GM19035 (cell line): Measurements from ENCODE around the gene PDE2A.

Experiments
- ATAC-seq: cut with Tn5 transposase; IDR thresholded peaks from one replicate; pipeline ENCODE4 v1.9.1; 2021; ENCODE audit not compliant: unreplicated experiment

PDE2A gene

DNA sequence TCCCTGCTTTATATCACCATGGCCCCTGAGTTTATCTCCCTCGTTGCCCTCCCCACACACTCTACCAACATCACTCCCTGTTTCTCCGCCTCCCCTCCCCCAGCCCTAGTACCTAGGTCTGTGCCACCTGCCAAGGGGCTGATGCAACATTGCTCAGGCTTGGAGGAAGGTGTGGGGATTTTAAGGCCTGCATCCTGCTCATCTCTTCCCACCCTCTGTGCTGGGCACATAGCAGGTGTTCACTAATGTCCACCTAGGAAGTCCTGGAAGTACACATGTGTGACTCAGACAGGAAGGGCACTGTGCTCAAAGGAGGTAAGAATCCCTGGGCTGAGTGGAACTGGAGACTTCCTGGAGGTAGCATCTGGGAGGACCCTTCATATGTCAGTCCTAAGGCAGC is 37.0 kb downstream of the PDE2A start:
- ATAC-seq: no peak

DNA sequence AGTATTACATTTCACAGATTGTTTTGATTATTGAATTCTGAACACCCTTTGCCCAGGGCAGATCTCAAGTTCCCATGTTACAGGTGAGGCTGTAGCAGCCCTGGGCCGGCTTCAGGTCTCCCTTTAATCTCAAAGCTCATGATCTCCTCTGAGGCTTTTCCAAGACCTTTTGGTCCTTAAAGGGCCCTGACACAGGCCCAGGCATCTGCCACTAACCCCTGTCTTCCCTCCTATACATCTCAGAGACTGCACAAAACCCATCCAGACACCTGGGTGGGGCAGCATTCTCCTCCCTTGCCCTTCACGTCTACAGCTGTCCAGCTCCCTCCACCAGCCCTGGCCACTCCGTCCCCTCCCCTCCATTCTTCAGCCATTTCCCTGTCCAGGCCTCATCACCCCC is 37.8 kb downstream of the PDE2A start:
- no peak for ATAC-seq

DNA sequence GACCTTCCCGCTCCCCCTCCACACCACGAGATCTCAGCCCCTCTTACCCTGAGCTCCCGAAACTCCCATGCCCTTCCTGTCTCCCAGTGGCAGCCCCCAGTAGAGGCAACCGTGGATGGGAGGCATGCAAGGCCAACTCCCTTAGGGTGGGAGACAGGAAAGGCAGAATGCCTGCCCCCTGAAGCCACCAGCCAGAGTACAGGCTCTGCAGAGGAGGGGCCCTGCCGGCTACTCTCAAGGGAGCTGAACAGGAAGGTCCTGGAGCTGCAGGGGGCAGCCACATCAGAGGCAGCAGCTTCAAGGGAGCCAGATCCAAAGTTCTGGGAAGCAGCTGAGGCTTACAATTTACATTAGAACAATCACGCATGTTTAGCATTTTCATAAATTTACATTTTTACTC is 38.3 kb downstream of the PDE2A start:
- no peak for ATAC-seq

DNA sequence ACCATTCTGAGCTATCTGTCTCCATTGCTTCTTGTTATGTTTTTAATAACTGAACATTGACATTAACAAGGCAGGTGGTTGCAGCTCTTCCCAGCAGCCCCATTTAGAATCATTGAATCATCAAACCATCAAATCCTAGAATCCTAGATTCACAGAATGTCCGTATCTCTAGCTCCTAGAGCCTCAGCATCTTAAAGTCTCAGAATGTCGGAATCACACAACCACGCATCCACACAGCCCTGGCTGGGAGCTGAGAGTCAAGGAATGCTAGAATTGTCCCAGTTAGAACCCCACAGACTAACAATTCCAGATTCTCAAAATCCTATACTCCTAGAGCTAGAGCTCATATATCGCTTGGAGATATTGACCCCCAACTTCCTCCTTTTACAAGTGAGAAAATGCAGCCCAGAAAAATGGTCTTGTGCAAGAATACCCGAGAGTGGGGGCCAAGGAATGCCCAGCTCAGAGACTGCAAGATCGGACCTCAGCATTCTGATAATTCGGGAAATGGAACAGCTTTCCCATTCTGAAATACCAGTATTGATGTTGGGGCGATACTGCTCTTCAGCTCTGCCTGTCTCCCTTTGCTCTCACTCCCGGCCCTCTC is 38.8 kb downstream of the PDE2A start:
- no peak for ATAC-seq

DNA sequence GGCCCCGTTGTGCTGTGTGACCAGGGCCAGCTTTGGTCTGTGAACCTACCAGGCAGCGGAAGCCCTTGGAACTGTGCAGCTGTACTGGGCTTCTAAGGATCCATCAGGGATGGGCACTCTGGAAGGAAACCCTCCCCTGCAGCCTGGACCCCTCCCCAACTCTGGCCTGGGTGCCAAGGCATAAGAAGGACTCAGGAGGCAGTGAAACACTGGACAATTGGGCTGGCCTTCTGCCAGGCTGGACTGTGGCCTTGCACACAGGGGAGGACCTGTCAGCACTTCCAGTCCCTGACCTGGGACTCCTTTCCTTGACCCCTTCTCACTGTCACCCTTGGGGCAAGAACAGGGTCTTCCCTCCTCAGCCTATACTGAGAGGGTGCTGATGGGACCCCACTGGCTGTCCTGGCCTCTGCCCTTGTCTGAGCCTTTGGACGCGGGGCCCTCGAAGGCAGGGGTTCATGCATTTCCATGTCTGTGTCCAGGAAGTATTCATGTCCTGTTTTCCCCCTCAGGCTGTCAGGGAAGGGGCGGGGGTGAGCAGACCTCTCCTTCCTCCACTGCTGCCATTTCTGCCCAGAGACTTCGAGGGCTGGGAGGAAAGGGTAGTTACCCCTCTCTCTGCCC is 39.6 kb downstream of the PDE2A start:
- ATAC-seq: no peak

DNA sequence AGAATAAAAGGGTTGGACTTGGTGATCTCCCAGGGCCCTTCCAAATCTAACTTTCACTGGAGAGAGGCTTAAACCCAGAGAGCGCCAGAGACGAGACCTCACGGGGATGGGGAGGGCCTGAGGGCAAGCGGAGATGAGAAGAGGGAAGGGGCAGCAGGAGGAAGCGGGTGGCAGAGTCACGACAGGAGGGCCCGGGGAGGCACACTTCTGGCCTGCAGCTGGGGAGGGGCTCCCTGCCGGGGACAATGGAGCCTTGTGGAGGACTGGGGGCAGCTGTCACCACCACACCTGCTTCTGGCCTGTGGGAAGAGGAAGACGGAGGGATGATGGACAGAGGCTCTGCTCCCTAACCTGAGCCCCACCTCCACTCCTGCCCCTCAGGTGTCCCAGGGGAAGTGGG is 40.2 kb downstream of the PDE2A start:
- ATAC-seq: no peak

DNA sequence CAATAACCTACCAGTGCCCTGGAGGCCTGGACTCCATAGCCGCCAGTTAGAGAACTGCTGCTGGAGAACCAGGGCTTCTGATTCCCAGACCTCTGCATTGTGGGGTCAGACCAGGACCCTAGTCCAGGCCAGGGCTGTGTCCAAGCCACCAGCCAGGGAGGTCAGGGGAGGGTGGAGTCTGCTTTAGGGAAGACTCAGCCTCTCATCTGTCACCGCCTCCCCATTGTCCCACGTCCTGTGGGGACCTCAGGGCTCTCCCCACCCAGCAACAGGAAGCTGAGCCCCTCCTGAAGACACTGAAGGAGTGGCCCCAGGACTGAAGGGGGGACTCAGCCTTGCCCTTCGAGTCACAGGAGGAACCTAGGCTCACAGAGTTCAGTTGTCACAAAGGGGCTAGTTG is 41.2 kb downstream of the PDE2A start:
- ATAC-seq: no peak

DNA sequence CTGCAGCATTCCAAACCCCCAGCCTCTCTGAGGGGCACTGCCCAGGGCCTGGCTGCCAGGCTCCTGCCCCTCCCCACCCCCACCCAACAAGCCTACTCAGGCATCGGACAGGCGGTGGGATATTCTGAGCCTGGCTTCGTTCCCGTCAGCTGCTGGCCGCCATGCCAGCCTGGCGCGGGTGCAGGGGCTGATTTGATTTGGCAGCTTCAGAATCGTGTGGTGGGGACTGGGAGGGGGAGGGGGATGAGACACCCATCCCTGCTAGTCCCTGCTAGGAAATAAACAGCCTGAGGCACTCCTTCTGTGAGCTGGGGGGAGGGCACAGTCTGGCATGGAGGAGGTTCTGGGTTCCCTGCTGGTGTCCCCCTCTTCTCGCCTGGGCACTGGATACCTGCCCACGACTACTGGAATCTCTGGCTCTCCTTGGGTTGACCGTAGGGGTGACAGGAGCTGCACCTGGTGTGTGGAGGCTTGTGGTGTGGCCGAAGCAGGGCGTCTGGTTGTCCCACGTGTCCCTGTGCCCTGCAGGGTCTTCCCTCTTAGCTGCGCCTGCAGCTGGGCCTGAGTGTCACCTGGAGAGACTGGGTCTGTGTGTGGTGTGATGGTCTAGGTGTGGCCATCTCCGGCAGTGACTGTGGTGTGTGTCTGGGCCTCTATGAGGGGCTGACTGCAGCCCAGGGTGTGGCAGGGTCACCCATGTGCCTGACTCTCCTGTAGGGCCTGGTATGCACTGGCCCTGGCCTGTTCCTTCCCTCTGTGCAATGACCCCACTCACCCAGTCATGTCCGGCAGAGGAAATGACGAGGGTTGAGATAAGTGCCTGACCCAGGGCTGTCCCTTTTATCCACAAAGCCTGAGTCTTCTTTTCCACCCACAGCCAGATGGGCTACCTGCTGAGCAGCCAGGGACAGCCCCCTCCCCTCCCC is 42.2 kb downstream of the PDE2A start:
- ATAC-seq: no peak

DNA sequence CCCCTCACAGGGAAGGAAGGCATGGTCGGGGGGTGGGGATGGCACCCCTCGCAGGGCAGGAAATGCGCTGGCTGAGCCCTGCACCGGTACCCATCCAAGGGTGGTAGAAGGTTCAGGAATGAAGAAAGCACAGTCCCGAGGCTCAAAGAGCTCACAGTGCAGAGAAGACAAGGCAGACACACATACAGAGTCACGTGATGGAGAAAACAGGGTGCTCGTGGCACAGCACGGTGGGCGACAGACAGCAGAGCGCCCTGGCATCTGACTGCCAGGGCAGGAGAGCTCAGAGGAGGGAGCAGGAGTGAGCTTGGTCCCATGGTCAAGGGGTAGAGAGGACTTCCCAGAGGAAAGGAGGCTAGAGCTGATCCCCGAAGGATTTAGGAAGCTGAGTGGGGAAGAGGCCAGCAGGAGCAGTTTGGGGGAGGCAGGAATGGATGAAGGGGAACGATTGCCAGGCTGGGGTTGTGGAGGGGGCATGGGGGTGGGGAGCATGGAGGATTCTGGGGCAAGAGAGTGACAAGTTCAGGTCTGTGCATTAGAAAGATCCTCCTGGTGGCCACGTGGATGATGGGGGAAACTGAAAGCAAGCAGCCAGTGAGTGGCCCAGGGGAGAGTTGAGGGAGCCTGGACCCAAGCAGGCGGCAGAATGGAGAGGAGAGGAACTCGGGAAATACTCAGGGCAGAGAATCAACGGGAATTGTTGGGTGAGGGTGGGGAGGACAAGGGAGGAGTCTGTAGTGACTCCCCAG is 43.9 kb downstream of the PDE2A start:
- ATAC-seq: no peak

DNA sequence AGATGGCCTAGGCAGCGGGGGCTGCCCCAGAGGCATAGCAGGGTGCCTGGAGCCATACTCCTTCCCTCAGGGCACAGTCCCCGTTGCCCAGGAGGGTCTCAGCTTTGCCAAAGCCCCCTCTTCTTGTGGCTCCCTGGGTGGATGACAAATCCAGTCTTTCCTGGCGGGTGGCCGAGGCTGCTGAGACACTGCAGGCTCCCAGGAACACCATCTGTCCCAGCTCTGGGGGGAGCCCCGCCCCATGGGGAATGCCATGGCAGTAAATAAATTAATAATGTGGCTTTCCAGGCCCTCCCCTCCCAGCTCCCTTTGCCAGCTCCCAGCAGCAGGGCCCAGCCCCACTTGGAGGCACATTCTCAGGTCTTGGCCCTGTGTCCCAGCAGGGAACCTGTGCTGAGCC is 45.0 kb downstream of the PDE2A start:
- no peak for ATAC-seq

DNA sequence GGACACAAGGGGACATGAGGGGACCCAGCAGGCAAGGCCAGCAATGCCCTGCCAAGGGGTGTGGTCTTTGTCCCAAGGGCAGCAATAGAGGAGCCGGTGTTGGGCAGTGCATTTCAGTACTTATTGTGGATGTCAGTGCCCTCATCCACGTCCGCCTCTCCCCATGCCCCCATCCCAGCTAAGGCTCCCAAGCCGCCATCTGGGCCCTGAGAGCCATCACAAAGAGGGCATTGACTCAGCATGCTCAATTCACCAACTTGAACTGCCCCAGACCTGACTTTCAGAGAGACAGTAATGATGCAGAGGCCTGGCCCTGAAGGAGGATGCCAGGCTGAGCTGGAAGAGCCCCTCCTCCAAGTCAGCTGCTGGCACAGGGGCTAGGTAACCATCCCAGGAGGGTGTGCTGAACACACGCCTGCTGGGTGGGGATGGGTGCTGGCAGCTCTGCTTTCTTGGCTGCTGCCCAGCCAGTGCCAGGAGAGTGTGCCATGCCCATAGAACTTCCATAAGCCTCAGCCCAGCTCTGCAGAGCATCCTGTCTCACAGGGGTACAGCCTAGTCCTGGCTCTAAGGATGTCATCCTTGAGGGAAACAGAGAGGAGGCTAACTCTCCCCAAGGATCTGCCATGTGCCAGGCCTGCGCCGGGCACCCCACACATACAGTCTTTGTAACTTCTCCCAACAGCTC is 46.5 kb downstream of the PDE2A start:
- no peak for ATAC-seq

DNA sequence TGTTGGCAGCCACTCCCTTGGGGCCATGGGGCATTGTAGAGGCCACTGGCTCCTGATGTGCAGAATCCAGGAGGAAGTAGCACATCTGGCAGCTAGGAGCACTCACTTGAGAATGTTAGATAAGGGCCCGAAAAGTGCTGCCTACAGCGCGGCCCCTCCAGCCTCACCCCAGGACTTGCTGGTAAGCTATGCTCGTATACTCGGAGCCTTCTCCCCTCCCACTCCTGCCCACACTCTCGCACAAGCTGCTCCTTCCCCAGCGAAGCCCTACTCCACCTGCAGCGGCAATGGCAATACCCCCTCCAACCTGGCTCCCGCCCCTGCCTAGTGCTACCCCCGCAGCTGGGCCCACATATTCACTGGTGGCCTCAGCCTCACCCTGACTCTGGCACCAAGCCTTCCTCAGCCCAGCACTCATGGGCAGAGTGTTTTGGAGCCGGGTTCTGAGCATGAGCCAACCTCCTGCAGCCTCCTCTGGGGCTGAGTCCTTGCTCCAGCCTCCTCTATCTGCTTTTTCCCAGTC is 47.7 kb downstream of the PDE2A start:
- no peak for ATAC-seq

DNA sequence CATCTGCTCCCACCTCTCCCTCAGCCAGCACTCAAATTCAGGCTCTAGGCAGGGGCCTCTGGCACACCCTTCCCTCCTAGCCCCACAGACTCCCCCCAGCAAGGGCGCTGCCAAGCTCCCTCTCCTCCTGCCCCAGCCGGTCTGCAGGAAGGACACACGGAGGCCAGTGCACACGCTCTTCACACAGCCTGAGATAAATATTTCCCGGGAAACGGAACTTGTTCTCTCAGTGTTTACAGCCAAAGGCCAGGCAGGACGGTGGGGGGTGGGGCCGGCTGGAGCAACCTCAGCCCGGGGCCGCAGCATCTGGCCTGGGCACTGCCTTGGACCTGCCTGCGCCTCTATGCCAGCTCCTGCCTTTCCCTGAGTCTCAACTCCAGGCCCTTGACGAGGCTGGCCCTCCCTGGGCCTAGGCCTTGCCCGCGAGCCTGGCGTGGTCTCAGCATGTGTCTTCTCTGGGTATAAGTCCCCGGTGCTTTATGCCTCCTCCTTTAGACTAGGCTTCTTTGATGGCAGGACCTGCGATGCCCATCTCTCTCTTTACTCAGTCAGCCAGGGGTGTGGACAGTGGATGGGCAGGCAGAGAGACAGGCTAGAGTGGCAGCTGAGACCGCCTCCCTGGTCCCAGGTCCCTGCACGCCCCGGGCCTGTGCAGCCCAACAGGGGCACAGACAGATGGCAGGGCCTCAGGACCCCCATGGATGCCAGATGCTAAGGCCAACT is 48.4 kb downstream of the PDE2A start:
- ATAC-seq: no peak

DNA sequence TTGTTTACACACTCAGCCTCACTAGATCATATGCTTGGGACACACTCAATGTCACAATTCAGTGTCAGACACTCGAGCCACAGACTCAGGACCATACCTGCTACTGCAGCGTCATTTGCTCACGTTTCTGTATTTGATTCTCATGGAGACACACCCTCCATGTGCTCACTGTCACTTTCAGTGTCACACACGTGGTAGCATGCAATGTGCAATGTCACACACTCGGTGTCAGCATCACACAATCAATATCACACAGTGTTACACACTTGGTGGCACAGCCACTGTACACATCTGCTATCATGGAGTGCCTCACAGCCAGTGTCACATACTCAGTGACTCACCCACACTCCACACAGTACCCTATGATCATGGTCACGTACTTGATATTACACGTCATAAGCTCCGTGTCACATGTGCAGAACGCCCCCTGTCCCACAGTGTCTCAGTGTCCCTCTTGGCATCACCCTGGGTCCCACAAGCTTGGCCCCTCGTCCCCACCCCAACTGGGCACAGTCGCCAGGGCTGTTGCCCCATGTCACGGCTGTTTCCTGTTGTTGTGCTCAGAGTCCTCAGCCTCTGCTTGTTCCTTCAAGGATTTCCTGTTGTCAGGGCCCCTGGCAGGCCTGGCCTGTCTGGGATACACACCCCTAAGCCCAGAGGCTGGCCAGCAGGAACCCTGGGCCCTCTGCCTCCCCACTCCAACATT is 49.6 kb downstream of the PDE2A start:
- no peak for ATAC-seq

DNA sequence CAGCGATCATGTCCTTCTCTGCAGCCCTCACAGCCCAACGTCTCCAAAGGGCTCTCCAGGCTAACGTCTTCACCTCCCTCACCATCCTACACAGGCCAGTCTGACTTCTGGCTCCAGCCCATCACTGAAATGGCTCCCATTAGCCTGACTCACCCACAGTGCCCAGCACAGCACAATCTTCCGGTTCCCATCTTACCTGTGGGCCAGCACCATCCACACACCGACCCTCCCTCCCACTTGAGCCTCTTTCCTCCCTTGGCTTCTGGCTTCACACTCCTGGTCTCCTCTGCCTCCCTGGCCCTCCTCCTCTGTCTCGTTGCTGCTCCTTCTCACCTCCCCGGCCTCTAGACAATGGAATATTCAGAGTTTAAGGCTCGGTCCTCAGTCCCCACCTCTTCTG is 51.2 kb downstream of the PDE2A start:
- ATAC-seq: no peak

DNA sequence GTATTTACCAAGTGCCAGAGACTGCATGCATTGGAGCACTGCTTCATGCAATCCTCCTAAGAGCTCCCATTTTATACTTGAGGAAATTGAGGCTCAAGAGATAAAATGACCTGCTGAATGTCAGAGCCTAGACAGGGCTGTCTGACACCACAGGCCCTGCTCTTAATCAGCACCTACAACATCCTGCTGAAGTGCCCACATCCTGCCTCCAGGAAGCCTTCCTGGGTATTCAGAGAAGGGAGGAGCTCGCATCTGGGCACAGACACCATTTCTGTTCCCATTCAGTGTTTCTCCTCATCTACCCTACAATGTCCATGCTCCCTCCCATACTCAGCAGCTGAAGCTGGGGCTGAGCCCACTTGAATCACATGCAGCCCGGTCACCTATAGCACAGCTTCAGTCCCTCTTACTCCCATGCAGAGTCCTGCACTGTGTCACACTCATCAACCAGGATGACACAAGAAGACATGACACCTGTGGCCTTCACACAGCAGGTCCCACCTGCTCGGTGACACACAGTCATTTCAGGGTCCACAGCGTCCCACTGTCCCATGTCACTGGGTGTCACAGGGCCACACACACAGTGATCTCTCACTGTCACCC is 53.1 kb downstream of the PDE2A start:
- ATAC-seq: no peak

DNA sequence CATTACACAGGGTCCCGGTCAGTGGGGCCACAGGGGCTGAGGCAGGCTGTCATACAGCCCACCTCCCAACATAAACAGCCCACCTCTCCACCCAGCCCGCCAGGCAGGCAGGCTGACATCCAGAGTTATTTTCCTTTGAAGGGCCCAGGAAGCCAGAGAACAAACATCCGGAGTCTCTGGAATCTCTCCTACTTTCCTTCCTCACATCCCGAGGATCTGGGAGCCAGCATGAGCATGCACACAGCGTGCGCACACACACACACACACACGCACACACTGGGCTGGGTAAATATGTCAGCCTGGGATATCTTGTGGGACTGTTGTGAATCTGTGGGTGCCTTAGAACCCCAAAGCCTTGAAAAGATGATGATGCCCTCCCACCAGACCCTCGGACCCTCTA is 55.4 kb downstream of the PDE2A start:
- ATAC-seq: no peak

DNA sequence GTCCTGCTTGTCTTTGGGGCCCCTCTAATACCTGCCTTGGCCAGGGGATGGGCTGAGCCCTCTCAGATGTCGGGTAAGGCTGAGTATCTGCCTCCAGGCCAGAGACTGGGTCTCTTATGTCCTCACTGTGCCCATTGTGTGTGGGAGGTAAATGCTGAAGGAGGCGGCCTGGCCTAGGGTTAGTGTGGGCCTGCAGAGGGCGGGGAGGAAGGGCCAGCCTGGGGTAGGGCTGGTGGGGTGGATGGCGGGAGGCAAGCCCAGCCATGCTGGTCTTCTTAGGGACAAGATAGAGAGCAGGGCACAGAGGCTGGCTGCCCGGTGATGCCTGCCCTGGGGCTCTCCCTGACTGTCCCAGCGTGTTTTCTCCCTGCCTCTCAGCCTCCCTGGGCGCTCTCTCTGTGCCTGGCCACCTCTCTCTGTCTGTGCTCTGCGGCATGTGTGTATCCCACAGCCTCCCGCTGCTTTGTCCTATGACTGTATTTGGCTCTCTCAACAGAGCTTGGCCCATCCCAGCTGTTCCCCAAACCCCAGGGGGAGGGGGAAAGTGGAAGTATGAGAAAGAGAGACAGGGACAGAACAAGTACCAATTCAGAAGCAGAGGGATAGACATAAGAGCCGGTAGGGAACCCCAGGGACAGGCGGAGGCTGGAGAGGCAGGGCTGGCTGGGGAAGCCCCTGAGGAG is 57.0 kb downstream of the PDE2A start:
- no peak for ATAC-seq
